ENCODE measurements around the gene ITPR2.
A peak's percentile ranks its signal among the peaks of the same experiment; 100 is the strongest.

ITPR2 gene

GRCh38 chr12:26692407-26692806 lies 140.6 kb downstream of the ITPR2 start:
- no peak for DNase-seq (ENCODE audit: insufficient read length, low spot score)
- TF ChIP-seq POLR2A (IDR thresholded peaks at IDR 0.05; ENCODE audit: low read depth, low read length) (no peak), TAF1 (IDR thresholded peaks at IDR 0.05; ENCODE audit: low read depth, low read length) (no peak), POU2F2 (IDR thresholded peaks at IDR 0.05; ENCODE audit: low read depth, low read length) (no peak), POLR2AphosphoS5 (IDR thresholded peaks at IDR 0.05; ENCODE audit: low read depth, low read length) (no peak), SPI1 (IDR thresholded peaks at IDR 0.05; ENCODE audit: low read depth, low read length) (no peak), PAX5 (IDR thresholded peaks at IDR 0.05; ENCODE audit: insufficient read depth, low read length, severe bottlenecking) (no peak)
- FAIRE-seq: no peak

GRCh38 chr12:26691234-26691970 lies 141.6 kb downstream of the ITPR2 start:
- no peak for TF ChIP-seq PAX5 (IDR thresholded peaks at IDR 0.05; ENCODE audit: insufficient read depth, low read length, severe bottlenecking)
- FAIRE-seq (no peak), DNase-seq (ENCODE audit: insufficient read length, low spot score) (no peak)

- DNase-seq (ENCODE audit: insufficient read length, low spot score) (no peak), FAIRE-seq (no peak)
- TF ChIP-seq TAF1 (IDR thresholded peaks at IDR 0.05; ENCODE audit: low read depth, low read length): no peak
- no peak for TF ChIP-seq POLR2A (IDR thresholded peaks at IDR 0.05; ENCODE audit: low read depth, low read length)
- no peak for TF ChIP-seq POLR2AphosphoS5 (IDR thresholded peaks at IDR 0.05; ENCODE audit: low read depth, low read length)
- TF ChIP-seq POU2F2 (IDR thresholded peaks at IDR 0.05; ENCODE audit: low read depth, low read length): no peak
- TF ChIP-seq SPI1 (IDR thresholded peaks at IDR 0.05; ENCODE audit: low read depth, low read length): no peak
- TF ChIP-seq PAX5 (IDR thresholded peaks at IDR 0.05; ENCODE audit: insufficient read depth, low read length, severe bottlenecking): no peak
Measured at GRCh38 chr12:26690601-26691000, 142.4 kb downstream of the ITPR2 start.

- TF ChIP-seq TAF1 (IDR thresholded peaks at IDR 0.05; ENCODE audit: low read depth, low read length): no peak
- TF ChIP-seq PAX5 (IDR thresholded peaks at IDR 0.05; ENCODE audit: insufficient read depth, low read length, severe bottlenecking): no peak
- no peak for TF ChIP-seq POLR2A (IDR thresholded peaks at IDR 0.05; ENCODE audit: low read depth, low read length)
- TF ChIP-seq POU2F2 (IDR thresholded peaks at IDR 0.05; ENCODE audit: low read depth, low read length): no peak
- no peak for TF ChIP-seq SPI1 (IDR thresholded peaks at IDR 0.05; ENCODE audit: low read depth, low read length)
- TF ChIP-seq POLR2AphosphoS5 (IDR thresholded peaks at IDR 0.05; ENCODE audit: low read depth, low read length): no peak
Measured at GRCh38 chr12:26689281-26689841, 143.6 kb downstream of the ITPR2 start.

GRCh38 chr12:26688344-26688904 lies 144.6 kb downstream of the ITPR2 start:
- DNase-seq (ENCODE audit: insufficient read length, low spot score) (no peak), FAIRE-seq (no peak)
- TF ChIP-seq POLR2A (IDR thresholded peaks at IDR 0.05; ENCODE audit: low read depth, low read length): no peak
- TF ChIP-seq POU2F2 (IDR thresholded peaks at IDR 0.05; ENCODE audit: low read depth, low read length): no peak
- no peak for TF ChIP-seq POLR2AphosphoS5 (IDR thresholded peaks at IDR 0.05; ENCODE audit: low read depth, low read length)
- no peak for TF ChIP-seq SPI1 (IDR thresholded peaks at IDR 0.05; ENCODE audit: low read depth, low read length)
- no peak for TF ChIP-seq TAF1 (IDR thresholded peaks at IDR 0.05; ENCODE audit: low read depth, low read length)
- no peak for TF ChIP-seq PAX5 (IDR thresholded peaks at IDR 0.05; ENCODE audit: insufficient read depth, low read length, severe bottlenecking)

More at GRCh38 chr12:26689281-26689841, 143.6 kb downstream of the ITPR2 start:
- FAIRE-seq (peak; percentile 55), DNase-seq (ENCODE audit: insufficient read length, low spot score) (no peak)

- no peak for FAIRE-seq
- TF ChIP-seq POLR2AphosphoS5 (IDR thresholded peaks at IDR 0.05; ENCODE audit: low read depth, low read length): no peak
- no peak for TF ChIP-seq POU2F2 (IDR thresholded peaks at IDR 0.05; ENCODE audit: low read depth, low read length)
- no peak for TF ChIP-seq TAF1 (IDR thresholded peaks at IDR 0.05; ENCODE audit: low read depth, low read length)
- no peak for TF ChIP-seq SPI1 (IDR thresholded peaks at IDR 0.05; ENCODE audit: low read depth, low read length)
- no peak for TF ChIP-seq POLR2A (IDR thresholded peaks at IDR 0.05; ENCODE audit: low read depth, low read length)
- no peak for TF ChIP-seq PAX5 (IDR thresholded peaks at IDR 0.05; ENCODE audit: insufficient read depth, low read length, severe bottlenecking)
- no peak for DNase-seq (ENCODE audit: insufficient read length, low spot score)
Measured at GRCh38 chr12:26686408-26686807, 146.6 kb downstream of the ITPR2 start.

GRCh38 chr12:26684101-26684500 lies 148.9 kb downstream of the ITPR2 start:
- no peak for TF ChIP-seq POU2F2 (IDR thresholded peaks at IDR 0.05; ENCODE audit: low read depth, low read length)
- TF ChIP-seq SPI1 (IDR thresholded peaks at IDR 0.05; ENCODE audit: low read depth, low read length): no peak
- TF ChIP-seq TAF1 (IDR thresholded peaks at IDR 0.05; ENCODE audit: low read depth, low read length): no peak
- no peak for DNase-seq (ENCODE audit: insufficient read length, low spot score)
- FAIRE-seq: no peak

- DNase-seq (ENCODE audit: insufficient read length, low spot score) (no peak), FAIRE-seq (no peak)
- no peak for TF ChIP-seq POLR2AphosphoS5 (IDR thresholded peaks at IDR 0.05; ENCODE audit: low read depth, low read length)
Measured at GRCh38 chr12:26683443-26683842, 149.6 kb downstream of the ITPR2 start.

- DNase-seq (ENCODE audit: insufficient read length, low spot score) (no peak), FAIRE-seq (no peak)
- TF ChIP-seq PAX5 (IDR thresholded peaks at IDR 0.05; ENCODE audit: insufficient read depth, low read length, severe bottlenecking): no peak
- no peak for TF ChIP-seq POLR2AphosphoS5 (IDR thresholded peaks at IDR 0.05; ENCODE audit: low read depth, low read length)
- TF ChIP-seq TAF1 (IDR thresholded peaks at IDR 0.05; ENCODE audit: low read depth, low read length): no peak
- TF ChIP-seq POLR2A (IDR thresholded peaks at IDR 0.05; ENCODE audit: low read depth, low read length): no peak
- TF ChIP-seq POU2F2 (IDR thresholded peaks at IDR 0.05; ENCODE audit: low read depth, low read length): no peak
- no peak for TF ChIP-seq SPI1 (IDR thresholded peaks at IDR 0.05; ENCODE audit: low read depth, low read length)
Measured at GRCh38 chr12:26680727-26681455, 152.1 kb downstream of the ITPR2 start.

All from GM12891 (cell line).